Sigmoid colon (tissue), 7 donors: ENCODE data around the gene TOP2B. TPM values are rescaled to one million over a fixed set of nuclear protein-coding genes. Genes with fewer than 3 reads are reported as not detected.
A peak's percentile ranks its signal among the peaks of the same experiment; 100 is the strongest.

Source experiments
- DNase-seq: peaks from one replicate; pipeline ENCODE4 v3.0.0-alpha.2; 2019
- H3K27ac ChIP-seq, 4 donors: fragments of 200-600 bp; sonication (generic); one replicate each; pipeline ENCODE4 v1.5.1; 2016 to 2019; ENCODE audit warnings: mild to moderate bottlenecking in 1 of 4
- H3K27me3 ChIP-seq, 3 donors: fragments of 200-600 bp; sonication (generic); one replicate each; pipeline ENCODE4 v1.5.1; 2019; ENCODE audit warnings: mild to moderate bottlenecking in 1 of 3
- H3K36me3 ChIP-seq, 4 donors: fragments of 200-600 bp; sonication (generic); one replicate each; pipeline ENCODE4 v1.5.1; 2016 to 2019
- H3K4me1 ChIP-seq, 4 donors: fragments of 200-600 bp; sonication (generic); one replicate each; pipeline ENCODE4 v1.5.1; 2017 to 2019
- H3K4me3 ChIP-seq, 4 donors: fragments of 200-600 bp; sonication (generic); one replicate each; pipeline ENCODE4 v1.5.1; 2017 to 2019; ENCODE audit warnings: mild to moderate bottlenecking in 2 of 4, moderate library complexity in 1 of 4
- H3K9me3 ChIP-seq, 4 donors: fragments of 200-600 bp in 3 of 4; sonication (generic) in 3 of 4; one replicate each; pipeline versions ENCODE4 v1.5.1 to v1.6.1; 2013 to 2019
- EP300 ChIP-seq, 4 donors: sonication (generic); formaldehyde crosslinking; IDR thresholded peaks; one replicate each; pipeline ENCODE4 v1.6.1; 2017; ENCODE audit warnings: antibody characterized with exemption in 4 of 4
- POLR2A ChIP-seq, 2 donors: fragments of 450-650 bp; IDR thresholded peaks; one replicate each; pipeline ENCODE4 v1.6.1; 2016; ENCODE audit warnings: antibody characterized with exemption in 2 of 2, mild to moderate bottlenecking in 2 of 2, moderate library complexity in 2 of 2
- POLR2AphosphoS5 ChIP-seq, 4 donors: sonication (generic); formaldehyde crosslinking; IDR thresholded peaks; one replicate each; pipeline ENCODE4 v1.6.1; 2017; ENCODE audit warnings: antibody characterized with exemption in 4 of 4
- WGBS, 2 donors: extraction: QIAGEN DNeasy Blood & Tissue Kit; methylation state at CpG; one replicate each; pipeline ENCODE4 v1.1.7; 2013; 5-methylcytosine and 5-hydroxymethylcytosine counted together
- intact Hi-C: fragments of 100-400 bp; cut with DNase I; formaldehyde crosslinking; loops from one replicate; pipeline ENCODE4 v1.15.1; 2023
- polyA plus RNA-seq, 3 donors: library from polyadenylated mRNA; stranded (reverse); fragments of 200-250 nt; gene quantifications; one replicate each; pipeline ENCODE4 v1.2.3, GENCODE V29; 2013
- total RNA-seq, 4 donors: library from RNA; depleted of rRNA; stranded (reverse); fragments of >200 nt; gene quantifications; one replicate each; pipeline ENCODE4 v1.1.0, GENCODE V29; 2016
- TF ChIP-seq, protein P1 (sequence below), 4 experiments: fragments of 450-650 bp in 3 of 4; fragments of 200-600 bp in 1 of 4; IDR thresholded peaks; one replicate each; pipeline ENCODE4 v1.5.1; 2016 to 2019; ENCODE audit warnings: antibody characterized with exemption in 4 of 4, mild to moderate bottlenecking in 3 of 4, moderate library complexity in 2 of 4
- donor health status: healthy with polysubstance abuse.
- donor health status: Bipolar disorder and iron deficiency.
- donor health status: healthy.

TOP2B gene
- total and polyA plus RNA-seq, 7 donors = 28.2 to 122 (median 89.5) TPM

DNA sequence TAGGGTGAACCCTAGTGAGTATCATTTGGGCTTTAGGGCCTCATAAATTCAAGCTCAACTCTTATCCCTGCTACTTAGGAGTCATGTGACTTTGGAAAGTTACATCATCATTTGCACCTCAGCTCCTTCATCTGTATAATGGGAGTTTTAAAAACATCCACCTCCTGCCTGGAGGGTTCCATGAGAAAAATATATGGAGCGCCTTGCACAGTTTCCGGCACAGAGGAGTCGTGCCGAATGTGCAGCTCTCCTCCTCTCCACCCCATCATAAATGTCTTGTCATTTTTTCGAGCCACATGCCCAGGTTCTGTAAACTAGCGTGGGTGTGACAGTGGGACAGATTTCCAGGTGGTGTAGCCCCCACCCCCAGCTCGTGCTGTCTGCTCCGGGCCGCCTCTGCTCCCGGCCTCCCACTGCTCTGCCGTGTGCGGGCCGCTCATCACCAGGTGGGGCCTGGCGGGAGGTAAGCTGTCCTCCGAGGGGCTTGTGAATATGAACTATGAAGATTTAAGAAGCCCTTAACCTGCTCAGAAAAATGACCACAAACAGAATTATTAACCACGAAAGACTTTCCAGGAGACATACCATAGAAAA lies 90.4 kb downstream of the TOP2B start:
- peaks cover 0 to 31% (median 2%) of the 10 kb centered on the region in 4 donors for H3K36me3 ChIP-seq
- TF ChIP-seq POLR2AphosphoS5 (IDR thresholded peaks at IDR 0.05) (no peak), EP300 (IDR thresholded peaks at IDR 0.05) (no peak), POLR2A (IDR thresholded peaks at IDR 0.05) (no peak)
- TF ChIP-seq, protein P1, sequence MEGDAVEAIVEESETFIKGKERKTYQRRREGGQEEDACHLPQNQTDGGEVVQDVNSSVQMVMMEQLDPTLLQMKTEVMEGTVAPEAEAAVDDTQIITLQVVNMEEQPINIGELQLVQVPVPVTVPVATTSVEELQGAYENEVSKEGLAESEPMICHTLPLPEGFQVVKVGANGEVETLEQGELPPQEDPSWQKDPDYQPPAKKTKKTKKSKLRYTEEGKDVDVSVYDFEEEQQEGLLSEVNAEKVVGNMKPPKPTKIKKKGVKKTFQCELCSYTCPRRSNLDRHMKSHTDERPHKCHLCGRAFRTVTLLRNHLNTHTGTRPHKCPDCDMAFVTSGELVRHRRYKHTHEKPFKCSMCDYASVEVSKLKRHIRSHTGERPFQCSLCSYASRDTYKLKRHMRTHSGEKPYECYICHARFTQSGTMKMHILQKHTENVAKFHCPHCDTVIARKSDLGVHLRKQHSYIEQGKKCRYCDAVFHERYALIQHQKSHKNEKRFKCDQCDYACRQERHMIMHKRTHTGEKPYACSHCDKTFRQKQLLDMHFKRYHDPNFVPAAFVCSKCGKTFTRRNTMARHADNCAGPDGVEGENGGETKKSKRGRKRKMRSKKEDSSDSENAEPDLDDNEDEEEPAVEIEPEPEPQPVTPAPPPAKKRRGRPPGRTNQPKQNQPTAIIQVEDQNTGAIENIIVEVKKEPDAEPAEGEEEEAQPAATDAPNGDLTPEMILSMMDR (IDR thresholded peaks at IDR 0.05) = no peak
- WGBS, 2 donors = 91 to 93% methylated on average over 16 of the region's 16 CpGs

DNA sequence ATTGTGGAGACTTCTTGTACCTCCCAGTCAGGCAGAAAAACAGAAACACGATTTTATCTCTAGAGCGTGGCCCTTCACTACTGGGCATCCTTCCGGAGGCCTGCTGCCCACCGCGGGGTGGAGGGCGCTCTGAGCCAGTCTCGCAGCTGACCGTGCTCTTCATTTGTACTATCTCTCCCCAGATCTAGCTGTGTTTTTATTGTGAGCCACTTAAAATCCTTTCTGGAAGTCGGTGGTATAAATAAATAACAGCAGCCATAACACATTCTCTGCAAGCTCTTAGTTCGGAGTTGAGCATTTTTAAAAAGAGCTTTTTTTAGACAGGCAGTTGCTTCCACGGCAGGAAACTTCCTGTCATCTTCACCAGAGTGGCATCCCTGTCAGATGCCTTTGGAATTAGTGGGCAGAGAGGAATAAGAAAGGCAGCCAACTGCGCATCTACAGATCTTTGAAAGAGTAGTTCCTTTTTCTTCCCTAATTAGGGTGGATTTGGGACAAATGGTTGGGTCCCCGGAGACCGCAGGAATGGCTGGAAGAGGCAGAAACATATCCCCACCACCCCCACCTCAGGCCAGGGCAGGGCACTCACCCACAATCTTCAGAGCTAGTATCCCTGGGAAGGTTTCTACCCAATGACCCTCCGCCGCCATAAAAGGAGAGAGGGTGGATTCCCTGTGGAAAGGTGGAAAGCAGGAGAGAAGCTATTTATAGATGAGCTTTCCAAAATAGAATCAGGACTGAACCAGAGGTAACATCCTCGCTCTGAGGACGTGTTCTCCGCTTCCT lies 91.1 kb downstream of the TOP2B start:
- H3K4me1 ChIP-seq = peaks cover 0 to 11% (median 6%) of the 10 kb centered on the region in 4 donors
- intact Hi-C loops = no loop called here
- H3K36me3 ChIP-seq = peaks cover 0 to 31% (median 2%) of the 10 kb centered on the region in 4 donors
- TF ChIP-seq POLR2A (IDR thresholded peaks at IDR 0.05) (no peak), EP300 (IDR thresholded peaks at IDR 0.05) (no peak), POLR2AphosphoS5 (IDR thresholded peaks at IDR 0.05) (no peak)
- TF ChIP-seq, protein P1 (IDR thresholded peaks at IDR 0.05) = no peak
- WGBS, 2 donors = 81 to 82% methylated on average over 19 of the region's 19 CpGs
- H3K27ac ChIP-seq = peak overlapping the region in 1 of 4 donors; percentile 73
- no peak overlapping the region for H3K4me3 ChIP-seq
- DNase-seq = no peak
- H3K9me3 ChIP-seq = no peaks in the 10 kb centered on the region
- H3K27me3 ChIP-seq = no peaks in the 10 kb centered on the region

More for the DNA sequence above, 90.4 kb downstream of the TOP2B start:
- DNase-seq = no peak
- intact Hi-C loops = no loop called here
- Histone ChIP-seq H3K27ac (peak overlapping the region in 1 of 4 donors; percentile 73), H3K4me1 (peaks cover 0 to 11% (median 6%) of the 10 kb centered on the region in 4 donors), H3K27me3 (no peaks in the 10 kb centered on the region), H3K4me3 (no peak overlapping the region), H3K9me3 (no peaks in the 10 kb centered on the region)

DNA sequence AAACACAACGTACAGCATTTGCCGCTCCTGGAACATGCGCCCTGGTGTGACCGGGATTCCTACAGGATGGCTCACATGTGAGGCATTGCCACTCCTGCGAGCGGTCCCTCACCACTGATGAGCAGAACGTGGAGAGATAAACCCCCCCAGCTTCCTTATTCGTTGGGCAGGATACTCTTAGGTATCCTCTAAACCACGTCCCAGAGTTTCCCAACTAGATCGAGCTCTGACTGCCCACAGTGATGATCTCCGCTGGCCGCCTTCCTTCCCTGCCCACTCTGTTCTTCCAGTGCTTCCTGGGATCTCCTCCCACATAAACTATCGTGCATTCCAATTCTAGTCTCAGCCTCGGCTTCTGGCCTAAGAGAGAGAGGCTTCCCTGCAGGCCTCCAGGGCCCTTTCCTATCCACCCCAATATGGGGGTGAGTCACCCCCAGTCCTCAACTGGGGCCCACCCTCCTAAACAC lies 91.8 kb downstream of the TOP2B start:
- TF ChIP-seq EP300 (IDR thresholded peaks at IDR 0.05) (no peak), POLR2AphosphoS5 (IDR thresholded peaks at IDR 0.05) (no peak), POLR2A (IDR thresholded peaks at IDR 0.05) (no peak)
- TF ChIP-seq, protein P1 (IDR thresholded peaks at IDR 0.05) = no peak
- H3K4me1 ChIP-seq = peaks cover 0 to 11% (median 6%) of the 10 kb centered on the region in 4 donors
- H3K27ac ChIP-seq = peak overlapping the region in 1 of 4 donors; percentile 73
- no peaks in the 10 kb centered on the region for H3K9me3 ChIP-seq
- DNase-seq = no peak
- WGBS, 2 donors = 82 to 83% methylated on average over 14 of the region's 14 CpGs
- peaks cover 0 to 31% (median 2%) of the 10 kb centered on the region in 4 donors for H3K36me3 ChIP-seq
- no peak overlapping the region for H3K4me3 ChIP-seq
- intact Hi-C loops = no loop called here
- no peaks in the 10 kb centered on the region for H3K27me3 ChIP-seq

DNA sequence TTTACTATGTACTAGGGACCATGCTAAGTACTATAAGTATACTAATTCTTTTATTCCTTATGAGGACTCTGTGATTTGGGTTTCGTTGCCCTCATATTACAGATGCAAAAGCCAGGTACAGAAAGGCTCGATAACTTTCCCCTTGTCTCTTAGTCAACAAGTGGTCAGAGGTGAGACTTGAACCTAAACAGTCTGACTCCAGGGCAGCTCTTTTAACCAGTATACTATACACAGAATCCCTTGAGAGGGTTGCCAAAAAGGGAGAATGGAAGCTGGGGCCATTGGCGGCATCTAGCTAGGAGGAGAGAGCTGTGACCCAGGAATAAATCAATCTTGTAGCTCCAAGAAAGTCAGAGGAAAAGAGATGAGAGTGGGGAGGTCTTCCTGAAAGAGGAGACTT lies 92.4 kb downstream of the TOP2B start:
- peak overlapping the region in 1 of 4 donors; percentile 73 for H3K27ac ChIP-seq
- H3K36me3 ChIP-seq = peaks cover 0 to 31% (median 2%) of the 10 kb centered on the region in 4 donors

More for the DNA sequence above, 92.4 kb downstream of the TOP2B start:
- 92 to 96% methylated on average over 3 of the region's 3 CpGs for WGBS, 2 donors
- H3K27me3 ChIP-seq = no peaks in the 10 kb centered on the region
- TF ChIP-seq, protein P1 (IDR thresholded peaks at IDR 0.05) = no peak
- no peak for TF ChIP-seq EP300 (IDR thresholded peaks at IDR 0.05)
- TF ChIP-seq POLR2AphosphoS5 (IDR thresholded peaks at IDR 0.05) = no peak
- TF ChIP-seq POLR2A (IDR thresholded peaks at IDR 0.05) = no peak
- intact Hi-C loops = no loop called here
- no peak for DNase-seq
- H3K4me1 ChIP-seq = peaks cover 0 to 11% (median 6%) of the 10 kb centered on the region in 4 donors
- H3K9me3 ChIP-seq = no peaks in the 10 kb centered on the region
- no peak overlapping the region for H3K4me3 ChIP-seq
